HG03520 (cell line): Measurements from ENCODE around the gene GPAM.

ENCODE experiments used
- ATAC-seq: cut with Tn5 transposase; IDR thresholded peaks from one replicate; pipeline ENCODE4 v1.9.1; 2021; ENCODE audit warnings: mild to moderate bottlenecking, moderate library complexity; ENCODE audit not compliant: unreplicated experiment

The GPAM gene

DNA sequence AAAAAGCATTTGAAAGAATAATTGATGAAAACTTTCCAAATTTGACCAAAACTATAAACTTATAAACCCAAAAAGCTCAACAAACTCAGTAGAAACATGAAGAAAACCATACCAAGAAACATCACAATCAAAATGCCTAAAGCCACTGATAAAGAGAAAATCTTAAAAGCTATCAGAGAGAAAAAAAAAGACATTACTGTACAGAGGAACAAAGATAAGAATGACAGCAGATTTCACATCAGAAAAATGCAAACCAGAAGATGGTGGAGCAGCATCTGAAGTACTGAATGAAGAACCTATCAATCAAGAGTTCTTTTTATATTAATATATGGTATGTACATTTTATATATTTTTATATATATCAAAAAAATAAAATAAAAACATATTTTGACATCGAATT lies 2.4 kb upstream of the GPAM start:
- ATAC-seq: no peak

DNA sequence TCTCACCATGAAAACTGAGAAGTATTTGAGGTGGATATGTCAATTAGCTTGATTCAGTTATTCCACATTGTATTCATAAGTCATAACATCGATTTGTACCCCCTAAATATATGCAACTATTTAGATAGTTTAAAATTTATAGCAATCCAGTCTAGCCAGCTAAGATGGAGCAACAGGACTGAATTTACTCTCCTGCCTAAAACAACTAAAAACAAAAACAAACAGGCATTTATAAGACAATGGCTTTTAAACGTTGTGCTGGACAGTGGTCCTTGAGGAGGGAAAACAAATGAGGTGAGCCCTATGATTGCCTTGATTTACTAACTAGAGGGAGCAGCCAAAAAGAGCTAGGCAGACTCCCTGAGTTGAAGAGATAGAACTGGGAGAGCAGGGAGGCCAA lies 814 bp upstream of the GPAM start:
- no peak for ATAC-seq

DNA sequence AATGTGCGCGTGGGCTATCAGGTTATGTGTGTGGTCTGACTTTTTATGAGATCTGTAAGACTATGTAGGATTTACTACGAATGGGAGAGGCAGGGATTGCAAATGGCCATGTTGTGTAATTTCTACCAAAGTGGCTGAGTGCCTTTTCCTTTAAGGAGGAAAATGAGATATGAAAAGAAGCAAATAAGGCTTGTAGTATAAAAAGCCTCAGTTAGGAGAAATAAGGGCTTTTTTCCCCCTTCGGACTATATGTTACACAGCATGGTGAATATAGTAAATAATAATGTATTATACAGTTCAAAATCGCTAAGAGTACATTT lies 447 bp upstream of the GPAM start:
- ATAC-seq: no peak

DNA sequence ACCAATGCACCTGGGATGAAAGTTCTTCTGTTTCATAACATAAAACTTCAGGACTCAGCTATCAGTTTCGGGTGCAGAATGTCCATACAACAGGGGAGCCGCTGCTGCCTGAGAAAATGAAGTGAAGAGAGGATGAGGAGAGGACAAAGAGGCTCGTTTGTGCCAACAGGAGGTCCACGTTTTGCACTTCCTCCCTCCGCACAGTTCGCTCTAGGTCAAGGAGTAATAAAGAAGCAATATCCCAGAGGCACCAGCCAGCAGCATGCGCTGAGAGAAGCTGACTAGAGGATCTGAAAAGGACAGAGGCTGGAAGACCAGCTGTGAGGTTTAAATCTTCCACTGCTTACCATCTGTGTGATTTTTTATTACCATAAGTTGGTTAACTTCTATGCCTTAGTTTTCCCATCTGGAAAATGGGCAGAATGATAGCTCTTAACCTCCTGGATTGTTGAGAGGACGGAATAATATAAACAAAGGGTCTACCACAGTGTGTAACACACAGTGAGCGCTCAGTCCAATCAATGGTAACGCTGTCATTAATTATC lies 709 bp downstream of the GPAM start:
- no peak for ATAC-seq

DNA sequence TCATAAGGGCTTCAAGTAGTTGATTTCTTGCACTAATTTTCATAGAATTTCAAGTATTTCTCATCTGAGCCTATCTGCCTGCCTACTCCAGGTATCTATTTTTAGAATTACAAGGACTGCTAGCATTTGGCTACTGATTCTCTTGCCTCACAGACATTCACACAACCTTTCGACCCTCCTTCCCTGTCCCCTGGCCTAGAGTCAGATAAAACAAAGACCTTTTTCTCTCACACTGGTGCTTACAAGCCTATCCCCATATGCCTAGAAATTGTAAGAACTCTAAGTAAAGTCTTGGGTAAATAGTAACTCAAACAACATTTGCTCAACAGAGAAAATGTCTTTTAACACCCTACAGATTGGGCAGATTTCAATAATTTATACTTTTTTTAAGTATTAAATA lies 6.3 kb downstream of the GPAM start:
- no peak for ATAC-seq

DNA sequence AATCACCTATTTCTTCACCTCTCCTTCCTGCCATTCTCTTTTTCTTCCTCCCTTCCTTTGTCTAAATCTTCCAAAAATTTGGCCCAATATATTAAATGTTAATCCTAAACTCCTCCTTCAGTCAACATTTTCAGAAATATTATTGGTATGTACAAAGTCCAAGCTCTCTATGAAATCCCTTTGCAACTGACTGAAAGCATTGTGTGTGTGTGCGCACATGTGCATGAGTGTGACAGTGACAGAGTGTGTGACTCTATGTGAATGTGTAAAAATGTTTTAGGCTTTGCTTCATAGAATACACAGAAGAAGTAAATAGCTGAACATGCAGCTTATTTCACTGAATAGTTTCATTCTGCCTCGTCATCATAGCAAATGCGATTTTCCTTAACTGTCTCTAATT lies 7.0 kb downstream of the GPAM start:
- ATAC-seq: no peak

DNA sequence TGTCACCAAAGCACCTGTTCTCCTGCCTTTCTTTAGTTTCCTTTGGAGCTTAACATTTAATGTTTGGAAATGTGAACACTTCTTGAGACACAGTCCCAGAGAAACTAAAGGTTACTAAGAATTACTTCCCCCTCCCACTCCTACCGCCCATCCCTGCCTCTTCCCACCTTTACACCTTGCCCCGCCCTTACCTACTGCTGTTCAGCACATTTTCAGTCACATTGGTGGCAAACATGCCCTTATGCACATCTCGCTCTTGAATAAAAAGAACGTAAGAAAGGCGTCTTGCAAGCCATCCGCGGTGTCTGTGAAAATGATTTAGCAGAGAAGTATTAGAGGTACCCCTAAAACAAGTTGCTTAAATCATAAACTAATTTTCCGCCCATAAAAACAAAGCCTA lies 8.2 kb downstream of the GPAM start:
- no peak for ATAC-seq

DNA sequence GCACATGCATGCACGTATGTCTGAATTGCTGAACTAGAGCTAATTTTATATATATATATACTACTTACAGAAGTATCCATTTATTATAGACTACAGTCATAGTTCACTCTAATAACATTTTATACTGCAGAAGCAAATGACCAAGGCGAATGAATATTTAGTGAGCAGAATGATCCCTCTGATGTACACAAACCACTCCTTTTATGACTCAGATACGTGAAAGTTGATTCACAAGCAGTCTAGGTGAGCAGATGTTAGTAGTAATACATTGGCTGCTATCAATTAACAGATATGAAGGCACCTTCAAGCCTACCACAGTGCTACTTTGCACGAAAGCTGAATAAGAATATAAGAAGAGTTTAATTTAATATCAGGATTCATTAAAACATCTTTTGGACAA lies 10.4 kb downstream of the GPAM start:
- no peak for ATAC-seq

DNA sequence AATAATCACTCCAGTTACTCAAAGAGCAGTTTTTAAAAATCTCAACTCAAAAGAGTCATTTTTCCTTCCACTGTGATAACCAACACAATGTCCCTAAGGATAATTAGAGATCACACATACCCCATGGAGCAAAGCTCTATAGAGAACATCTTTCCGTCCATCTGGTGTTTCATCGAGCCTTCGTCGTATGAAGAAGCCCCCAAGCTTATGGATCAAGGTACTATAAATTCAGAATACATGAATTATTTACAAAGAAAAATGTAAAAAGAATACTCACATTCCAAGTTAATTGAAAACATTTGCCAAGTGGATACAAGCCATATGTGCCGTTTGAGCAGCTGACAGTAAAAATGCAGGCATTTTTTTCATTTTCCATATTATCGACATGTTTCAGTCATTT lies 14.8 kb downstream of the GPAM start:
- no peak for ATAC-seq

DNA sequence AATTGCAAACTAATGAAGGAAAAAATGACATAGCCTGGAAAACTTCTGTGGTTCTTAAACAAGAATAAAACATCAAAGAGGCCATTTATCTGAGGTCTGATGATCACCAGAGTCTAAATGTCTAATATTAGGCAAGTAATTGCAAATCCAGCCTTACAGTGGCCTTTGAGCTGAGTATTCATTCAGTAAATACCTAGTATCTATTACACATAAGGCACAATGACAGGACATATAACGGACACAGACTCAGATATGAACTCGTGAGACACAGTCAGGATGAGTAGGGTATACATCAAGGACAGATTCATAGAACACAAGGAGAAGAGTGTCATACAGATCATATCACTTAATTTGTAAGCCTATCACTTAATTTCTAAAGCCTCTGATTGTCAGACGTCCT lies 16.8 kb downstream of the GPAM start:
- ATAC-seq: no peak

DNA sequence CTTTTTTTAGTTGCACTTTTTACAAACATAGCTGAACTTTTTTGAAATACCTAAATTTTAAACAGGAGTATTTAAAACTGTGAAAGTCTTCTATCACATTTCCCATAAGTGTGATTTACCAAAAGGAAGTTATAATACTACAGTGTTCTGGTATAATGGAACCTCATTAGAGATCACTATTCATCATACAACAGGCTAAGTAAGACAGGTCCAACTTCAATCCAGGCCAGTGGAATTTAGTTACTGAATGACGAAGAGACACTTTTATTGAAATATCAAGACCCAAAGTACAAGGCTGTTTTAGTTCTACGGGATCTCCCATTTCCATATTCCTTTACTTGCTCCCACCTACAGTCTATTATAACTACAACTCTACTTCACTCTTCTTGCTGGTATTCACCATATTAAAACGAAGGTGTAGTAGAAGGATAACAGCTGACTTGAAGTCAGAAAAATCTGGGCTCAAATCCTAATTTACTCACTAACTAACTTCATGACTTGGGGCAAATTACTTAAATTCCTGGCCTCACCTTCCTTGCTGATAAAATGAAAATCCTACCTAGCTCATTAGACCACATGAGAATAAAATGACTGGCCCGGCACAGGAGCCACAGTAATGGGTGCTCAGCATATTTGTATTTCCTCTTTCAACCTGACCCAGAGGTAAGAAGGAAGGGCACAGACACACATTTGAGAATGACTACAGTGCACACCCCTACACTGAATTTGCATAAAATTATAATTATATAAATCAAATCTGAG lies 21.6 kb downstream of the GPAM start:
- no peak for ATAC-seq

DNA sequence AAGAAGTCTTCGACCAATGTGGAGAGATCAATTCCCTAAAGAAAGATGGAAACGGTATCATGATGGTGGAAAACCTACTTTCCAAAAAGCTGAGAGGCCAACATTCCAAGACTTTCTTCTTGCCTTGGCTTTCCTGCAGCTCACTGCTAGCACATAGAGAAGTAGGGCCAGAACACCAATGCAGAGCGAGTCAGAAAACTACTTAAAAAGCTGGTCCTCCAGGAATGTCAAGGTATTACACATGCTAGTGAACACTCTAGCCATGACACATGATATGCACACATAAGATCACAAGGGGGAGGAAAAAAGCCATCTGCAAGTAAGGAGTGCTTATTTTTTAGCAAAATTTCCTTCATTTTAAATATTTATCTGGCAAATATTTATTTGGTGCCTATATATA lies 22.7 kb downstream of the GPAM start:
- no peak for ATAC-seq

DNA sequence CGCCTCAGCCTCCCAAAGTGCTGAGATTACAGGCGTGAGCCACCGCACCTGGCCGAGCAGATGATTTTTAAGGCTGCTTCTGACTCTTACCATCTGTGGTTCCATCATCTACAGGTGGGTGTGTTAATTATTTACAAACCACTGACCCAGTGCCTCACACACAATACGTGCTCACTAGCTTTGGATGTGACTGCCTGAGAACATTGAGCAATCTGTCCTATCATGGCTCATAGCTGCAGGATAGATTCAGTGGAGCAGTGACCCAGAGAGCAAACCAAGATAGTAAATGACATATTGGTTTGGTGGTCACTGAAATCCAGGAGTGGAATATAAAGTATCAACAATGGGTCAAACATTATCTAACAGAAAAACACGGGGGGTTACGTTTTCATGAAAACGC lies 24.1 kb downstream of the GPAM start:
- ATAC-seq: no peak

DNA sequence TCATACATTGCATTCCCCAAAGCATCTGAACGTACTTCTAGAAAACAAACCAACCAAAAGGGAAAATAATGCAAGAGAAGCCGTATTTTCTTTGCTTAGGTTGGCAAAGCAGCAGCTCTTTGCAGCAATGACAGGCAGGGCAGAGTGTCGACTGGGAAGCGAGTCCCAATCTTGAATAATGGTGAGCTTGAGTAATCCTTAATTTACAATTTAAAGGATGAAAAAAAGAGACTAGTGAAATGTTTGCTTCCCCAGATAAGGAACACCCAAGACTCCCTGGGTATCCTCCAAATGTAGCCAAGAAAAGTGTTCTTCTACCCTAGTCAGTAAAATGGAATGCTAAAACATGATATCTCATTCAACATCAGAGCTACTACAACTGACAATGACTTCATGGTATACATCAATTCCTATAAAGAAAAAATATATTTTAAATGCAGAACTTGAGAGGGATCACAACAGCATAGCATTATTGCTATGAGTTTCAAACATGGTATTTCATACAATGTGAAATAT lies 32.0 kb downstream of the GPAM start:
- no peak for ATAC-seq

DNA sequence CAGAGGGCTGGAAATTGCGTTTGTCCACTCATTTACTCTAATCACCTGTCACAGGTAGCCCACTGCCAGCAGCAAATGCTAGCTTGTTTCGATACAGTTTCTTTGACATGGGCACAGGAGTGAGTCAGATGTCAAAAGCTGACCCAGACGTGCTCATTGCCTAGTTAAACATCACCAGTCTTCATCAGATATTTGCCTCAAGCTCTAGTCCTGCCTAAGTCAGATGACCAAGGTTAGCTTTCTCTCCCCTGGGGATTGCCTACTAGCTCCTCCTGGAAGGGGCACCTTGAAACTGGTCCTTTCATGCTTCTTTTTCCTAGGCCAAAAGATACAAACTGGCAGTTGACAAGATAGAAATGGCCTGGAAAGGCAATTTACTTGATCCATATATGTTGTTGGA lies 35.2 kb downstream of the GPAM start:
- ATAC-seq: no peak

DNA sequence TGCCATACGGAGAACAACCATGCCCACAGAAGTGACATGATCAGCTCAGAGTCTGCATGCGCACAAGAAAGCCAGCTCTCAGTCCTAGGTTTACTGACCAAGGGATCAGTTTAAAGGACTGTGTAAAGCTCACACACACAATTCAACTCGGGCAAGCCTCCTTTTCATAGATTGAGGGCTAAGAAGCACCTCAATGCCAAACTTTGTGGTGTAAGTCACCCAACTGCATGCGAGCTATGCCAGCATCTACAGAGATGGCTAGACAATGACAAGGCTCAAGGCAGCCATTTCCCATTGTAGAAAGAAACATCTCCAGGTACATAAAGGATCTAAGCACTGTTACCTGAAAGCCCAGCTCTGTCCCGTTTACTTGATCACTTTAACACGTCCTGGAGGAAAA lies 36.8 kb downstream of the GPAM start:
- no peak for ATAC-seq

DNA sequence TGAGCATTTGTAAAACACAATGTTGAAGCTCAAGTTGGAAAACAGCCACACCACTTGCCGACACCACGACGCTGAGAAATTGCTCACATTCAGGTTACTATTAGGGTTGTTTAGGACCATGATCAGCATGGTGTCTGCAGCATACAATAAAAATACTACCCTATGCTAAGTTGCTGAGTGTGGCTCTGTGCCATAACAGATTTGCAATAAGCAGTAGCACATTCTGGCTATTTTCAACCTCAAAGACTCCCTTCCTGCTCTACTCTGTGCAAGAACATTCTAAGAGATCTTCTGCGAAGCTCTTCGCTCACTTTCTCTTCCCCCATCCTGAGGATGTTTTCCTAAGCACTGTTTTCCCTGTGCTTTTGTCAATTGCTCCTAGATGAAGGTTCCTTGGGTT lies 38.3 kb downstream of the GPAM start:
- no peak for ATAC-seq

DNA sequence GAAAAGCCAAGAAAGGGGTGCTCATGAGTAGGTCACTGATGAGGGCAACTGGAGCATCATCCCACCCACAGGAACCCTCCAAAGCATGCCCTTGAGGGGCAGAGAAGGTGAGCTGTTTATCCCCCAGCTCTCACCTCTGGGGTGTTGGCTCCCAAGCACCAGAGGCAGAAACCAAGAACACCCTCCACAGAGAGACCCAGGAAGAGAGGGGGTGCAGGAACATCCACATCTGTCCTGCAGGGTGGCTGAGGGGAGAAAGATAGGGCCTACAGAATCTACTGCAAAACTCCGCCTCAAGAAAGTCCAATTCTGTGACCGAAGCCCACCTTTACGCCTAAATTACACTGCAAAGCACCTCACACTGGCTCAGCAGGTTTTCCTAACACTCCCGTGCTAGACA lies 40.1 kb downstream of the GPAM start:
- no peak for ATAC-seq

DNA sequence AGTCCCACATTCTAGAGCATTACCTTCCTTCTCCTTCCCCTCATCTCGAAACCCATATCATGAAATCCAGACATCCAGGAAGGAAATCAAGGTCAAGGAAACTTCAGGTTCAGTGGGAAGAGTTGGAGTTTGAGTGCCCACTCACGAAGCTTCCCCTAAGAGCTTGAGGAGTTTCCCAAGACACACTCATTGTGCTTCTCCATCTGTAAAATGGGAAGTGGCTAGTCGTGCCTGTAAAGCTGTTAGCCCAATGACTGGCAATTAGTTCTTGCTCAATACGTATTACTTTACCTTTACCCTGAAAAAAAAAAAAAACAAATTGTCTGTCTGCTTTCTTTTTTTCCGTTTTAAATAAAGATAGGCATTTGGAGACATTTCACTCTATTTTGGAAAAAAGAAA lies 42.3 kb downstream of the GPAM start:
- no peak for ATAC-seq

DNA sequence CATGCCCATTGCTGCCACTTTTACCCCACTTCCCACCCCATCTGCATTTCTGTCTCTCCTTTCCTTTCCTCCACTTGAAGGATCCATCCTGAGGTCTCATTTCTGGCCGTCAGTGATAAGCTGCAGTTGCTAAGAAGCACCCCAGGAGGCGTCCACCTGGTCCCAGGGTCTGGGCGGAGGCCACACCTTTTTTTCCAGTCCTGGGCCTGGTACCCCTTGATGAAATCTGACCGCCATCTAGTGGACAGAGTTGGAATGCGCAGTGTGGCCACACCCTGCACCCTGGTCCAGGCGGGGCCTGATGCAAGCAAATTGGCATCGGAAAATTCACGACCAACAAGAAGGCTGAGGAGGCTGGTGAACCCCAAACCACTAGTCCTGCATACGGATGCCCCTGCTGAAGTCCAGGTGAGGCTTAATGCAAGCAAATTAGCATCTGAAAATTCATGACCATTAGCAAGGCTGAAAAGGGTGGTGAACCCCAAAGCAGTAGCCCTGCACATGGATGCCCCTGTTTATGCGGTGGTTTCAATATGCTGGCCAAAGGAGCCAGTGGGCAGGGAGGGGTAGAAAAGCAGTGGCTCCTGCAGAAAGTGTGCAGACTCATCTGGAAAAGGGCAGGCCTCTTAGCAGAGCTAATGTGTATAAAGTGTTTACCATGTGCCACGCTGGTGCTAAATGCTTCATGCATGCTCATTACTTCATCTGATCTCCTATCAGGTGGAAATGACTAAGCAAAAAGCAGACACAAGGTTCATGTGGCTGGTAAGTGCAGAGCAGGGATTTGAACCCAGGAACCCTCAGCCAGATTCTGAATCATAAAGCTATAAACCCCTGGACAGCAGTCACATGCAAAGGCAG lies 43.2 kb downstream of the GPAM start:
- ATAC-seq: peak; percentile 99

DNA sequence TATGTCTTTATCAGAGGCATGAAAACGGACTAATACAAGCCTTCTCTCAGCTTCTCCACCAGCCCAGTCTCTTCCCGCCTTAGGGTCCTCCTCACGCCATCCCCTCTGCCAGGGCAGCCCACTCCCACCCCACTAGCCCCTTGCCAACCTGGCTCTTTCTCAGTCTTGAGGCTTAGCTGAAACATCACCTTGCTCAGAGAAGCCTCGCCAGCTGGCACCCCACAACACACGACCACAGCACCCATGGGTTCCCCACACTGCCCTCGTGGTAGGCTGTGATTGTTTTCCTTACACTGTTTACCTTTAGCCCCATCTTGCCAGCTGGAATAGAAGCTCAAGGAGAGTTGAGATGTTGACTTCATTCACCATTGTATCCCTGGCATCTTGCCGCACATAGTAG lies 44.4 kb downstream of the GPAM start:
- ATAC-seq: no peak
